ENCODE results near the gene MTFR2. TPM values are rescaled to one million over a fixed set of nuclear protein-coding genes. Genes with fewer than 3 reads are reported as not detected.

The MTFR2 gene
- total RNA-seq, 1 experiment from 2014 or later: 6.2 TPM

GRCh38 chr6:136189104-136189503 is 61.0 kb downstream of the MTFR2 start:
- POLR2A ChIA-PET (ENCODE audit: unreplicated experiment): no interaction called here

DNA sequence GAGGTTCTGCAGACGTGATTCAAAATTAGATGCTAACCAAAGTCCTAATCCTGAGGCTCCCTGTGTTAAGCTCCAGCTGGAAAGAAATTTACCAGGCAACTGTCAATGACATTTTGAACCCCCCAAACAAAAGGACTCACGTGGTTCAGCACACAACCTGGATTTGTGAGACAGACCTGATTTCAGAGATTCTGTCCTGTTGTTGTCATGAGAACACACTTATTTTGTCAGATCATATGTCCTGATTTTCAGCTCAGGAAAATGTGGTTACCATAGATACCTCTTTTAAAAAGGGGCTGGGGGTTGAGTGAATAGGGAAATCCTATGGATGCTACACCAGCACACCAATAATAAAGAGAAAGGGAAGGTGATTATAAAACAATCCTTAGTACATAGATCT is 61.6 kb downstream of the MTFR2 start:
- Histone ChIP-seq H3K4me3 (ENCODE audit: low read length) (no peak overlapping the region), H3K4me2 (ENCODE audit: low read length) (no peak overlapping the region), H3K9me3 (ENCODE audit: low read length) (no peaks in the 10 kb centered on the region), H3K27me3 (ENCODE audit: low read length) (no peaks in the 10 kb centered on the region), H3K79me2 (ENCODE audit: low read length) (no peaks in the 10 kb centered on the region), H3K4me1 (ENCODE audit: insufficient read depth, low read length) (no peaks in the 10 kb centered on the region), H3K36me3 (ENCODE audit: low read depth, low read length) (no peaks in the 10 kb centered on the region), H3K9ac (ENCODE audit: low read length) (no peak overlapping the region), H3F3A (ENCODE audit: low read length, unreplicated experiment) (no peaks in the 10 kb centered on the region), H4K20me1 (ENCODE audit: low read length) (no peaks in the 10 kb centered on the region), H3K27ac (ENCODE audit: low read length) (no peak overlapping the region), H2AFZ (ENCODE audit: low read length) (no peak overlapping the region), H3K9me2 (replicated peaks; ENCODE audit: low read length) (no peaks in the 10 kb centered on the region)
- BruUV-seq (replicated peaks): no TSS peak
- TF ChIP-seq EZH2 (IDR thresholded peaks at IDR 0.05; ENCODE audit: low read length, unreplicated experiment) (no peak), EZH2phosphoT487 (IDR thresholded peaks at IDR 0.05; ENCODE audit: borderline replicate concordance, low read length) (no peak)
- TF ChIP-seq, protein P1, sequence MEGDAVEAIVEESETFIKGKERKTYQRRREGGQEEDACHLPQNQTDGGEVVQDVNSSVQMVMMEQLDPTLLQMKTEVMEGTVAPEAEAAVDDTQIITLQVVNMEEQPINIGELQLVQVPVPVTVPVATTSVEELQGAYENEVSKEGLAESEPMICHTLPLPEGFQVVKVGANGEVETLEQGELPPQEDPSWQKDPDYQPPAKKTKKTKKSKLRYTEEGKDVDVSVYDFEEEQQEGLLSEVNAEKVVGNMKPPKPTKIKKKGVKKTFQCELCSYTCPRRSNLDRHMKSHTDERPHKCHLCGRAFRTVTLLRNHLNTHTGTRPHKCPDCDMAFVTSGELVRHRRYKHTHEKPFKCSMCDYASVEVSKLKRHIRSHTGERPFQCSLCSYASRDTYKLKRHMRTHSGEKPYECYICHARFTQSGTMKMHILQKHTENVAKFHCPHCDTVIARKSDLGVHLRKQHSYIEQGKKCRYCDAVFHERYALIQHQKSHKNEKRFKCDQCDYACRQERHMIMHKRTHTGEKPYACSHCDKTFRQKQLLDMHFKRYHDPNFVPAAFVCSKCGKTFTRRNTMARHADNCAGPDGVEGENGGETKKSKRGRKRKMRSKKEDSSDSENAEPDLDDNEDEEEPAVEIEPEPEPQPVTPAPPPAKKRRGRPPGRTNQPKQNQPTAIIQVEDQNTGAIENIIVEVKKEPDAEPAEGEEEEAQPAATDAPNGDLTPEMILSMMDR (conservative IDR thresholded peaks at IDR 0.05; ENCODE audit: low read depth, low read length): no peak
- ChIA-PET POLR2A (ENCODE audit: unreplicated experiment) (no interaction called here), CTCF (no interaction called here)
- no peak for DNase-seq
- no peak for ATAC-seq
- intact Hi-C loops (cut with micrococcal nuclease): no loop called here

More at GRCh38 chr6:136189104-136189503, 61.0 kb downstream of the MTFR2 start:
- Histone ChIP-seq H3K9me3 (ENCODE audit: low read length) (no peaks in the 10 kb centered on the region), H3K4me3 (ENCODE audit: low read length) (no peak overlapping the region), H3K36me3 (ENCODE audit: low read depth, low read length) (no peaks in the 10 kb centered on the region), H3K9ac (ENCODE audit: low read length) (no peak overlapping the region), H3K27me3 (ENCODE audit: low read length) (no peaks in the 10 kb centered on the region), H3K4me2 (ENCODE audit: low read length) (no peak overlapping the region), H3K27ac (ENCODE audit: low read length) (no peak overlapping the region), H3F3A (ENCODE audit: low read length, unreplicated experiment) (no peaks in the 10 kb centered on the region), H3K79me2 (ENCODE audit: low read length) (no peaks in the 10 kb centered on the region), H4K20me1 (ENCODE audit: low read length) (no peaks in the 10 kb centered on the region), H3K4me1 (ENCODE audit: insufficient read depth, low read length) (no peaks in the 10 kb centered on the region), H2AFZ (ENCODE audit: low read length) (no peak overlapping the region), H3K9me2 (replicated peaks; ENCODE audit: low read length) (no peaks in the 10 kb centered on the region)
- intact Hi-C loops (cut with micrococcal nuclease): no loop called here
- CTCF ChIA-PET: no interaction called here
- BruUV-seq (replicated peaks): no TSS peak
- DNase-seq: no peak
- ATAC-seq: no peak
- TF ChIP-seq EZH2phosphoT487 (IDR thresholded peaks at IDR 0.05; ENCODE audit: borderline replicate concordance, low read length): no peak
- TF ChIP-seq EZH2 (IDR thresholded peaks at IDR 0.05; ENCODE audit: low read length, unreplicated experiment): no peak
- TF ChIP-seq, protein P1 (conservative IDR thresholded peaks at IDR 0.05; ENCODE audit: low read depth, low read length): no peak

DNA sequence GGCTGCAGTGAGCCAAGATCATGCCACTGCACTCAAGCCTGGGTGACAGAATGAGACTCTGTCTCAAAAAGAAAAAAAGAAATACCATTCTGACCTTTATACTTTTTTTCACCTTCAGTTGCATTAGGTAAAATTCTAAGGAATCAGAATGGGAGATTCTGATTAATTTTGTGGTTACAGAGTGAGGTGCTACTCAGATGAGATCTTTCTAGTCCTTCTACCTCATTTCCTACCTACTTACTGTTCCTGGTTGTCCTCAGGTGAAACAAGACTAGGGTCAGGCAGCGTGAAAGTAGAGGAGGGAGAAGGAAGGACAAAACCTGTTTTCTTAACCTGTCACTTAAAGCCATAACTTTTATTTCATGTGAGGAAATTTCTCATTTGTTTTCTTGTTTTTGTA is 63.7 kb downstream of the MTFR2 start:
- intact Hi-C loops (cut with micrococcal nuclease): no loop called here
- ChIA-PET CTCF (no interaction called here), POLR2A (ENCODE audit: unreplicated experiment) (no interaction called here)
- Histone ChIP-seq H3K27ac (ENCODE audit: low read length) (no peak overlapping the region), H3K4me2 (ENCODE audit: low read length) (no peak overlapping the region), H3K36me3 (ENCODE audit: low read depth, low read length) (no peaks in the 10 kb centered on the region), H3K4me1 (ENCODE audit: insufficient read depth, low read length) (no peaks in the 10 kb centered on the region), H3K4me3 (ENCODE audit: low read length) (no peak overlapping the region), H3F3A (ENCODE audit: low read length, unreplicated experiment) (no peaks in the 10 kb centered on the region), H3K9me3 (ENCODE audit: low read length) (no peaks in the 10 kb centered on the region), H3K9me2 (replicated peaks; ENCODE audit: low read length) (no peaks in the 10 kb centered on the region), H4K20me1 (ENCODE audit: low read length) (no peaks in the 10 kb centered on the region), H3K27me3 (ENCODE audit: low read length) (no peaks in the 10 kb centered on the region), H3K79me2 (ENCODE audit: low read length) (no peaks in the 10 kb centered on the region), H2AFZ (ENCODE audit: low read length) (no peak overlapping the region), H3K9ac (ENCODE audit: low read length) (no peak overlapping the region)
- DNase-seq: no peak
- no peak for ATAC-seq
- TF ChIP-seq, protein P1 (conservative IDR thresholded peaks at IDR 0.05; ENCODE audit: low read depth, low read length): no peak
- TF ChIP-seq EZH2phosphoT487 (IDR thresholded peaks at IDR 0.05; ENCODE audit: borderline replicate concordance, low read length) (no peak), EZH2 (IDR thresholded peaks at IDR 0.05; ENCODE audit: low read length, unreplicated experiment) (no peak)
- BruUV-seq (replicated peaks): no TSS peak

All from PC-3 (cell line).